ENCODE measurements around the gene HAAO. TPM values are rescaled to one million over a fixed set of nuclear protein-coding genes. Genes with fewer than 3 reads are reported as not detected.

Gene HAAO
- total and polyA plus RNA-seq, 2 of the 13 experiments (the other 11 are each of a cell fraction or from before 2014, with no cell fraction given), result 36.1 to 42.7 TPM

DNA sequence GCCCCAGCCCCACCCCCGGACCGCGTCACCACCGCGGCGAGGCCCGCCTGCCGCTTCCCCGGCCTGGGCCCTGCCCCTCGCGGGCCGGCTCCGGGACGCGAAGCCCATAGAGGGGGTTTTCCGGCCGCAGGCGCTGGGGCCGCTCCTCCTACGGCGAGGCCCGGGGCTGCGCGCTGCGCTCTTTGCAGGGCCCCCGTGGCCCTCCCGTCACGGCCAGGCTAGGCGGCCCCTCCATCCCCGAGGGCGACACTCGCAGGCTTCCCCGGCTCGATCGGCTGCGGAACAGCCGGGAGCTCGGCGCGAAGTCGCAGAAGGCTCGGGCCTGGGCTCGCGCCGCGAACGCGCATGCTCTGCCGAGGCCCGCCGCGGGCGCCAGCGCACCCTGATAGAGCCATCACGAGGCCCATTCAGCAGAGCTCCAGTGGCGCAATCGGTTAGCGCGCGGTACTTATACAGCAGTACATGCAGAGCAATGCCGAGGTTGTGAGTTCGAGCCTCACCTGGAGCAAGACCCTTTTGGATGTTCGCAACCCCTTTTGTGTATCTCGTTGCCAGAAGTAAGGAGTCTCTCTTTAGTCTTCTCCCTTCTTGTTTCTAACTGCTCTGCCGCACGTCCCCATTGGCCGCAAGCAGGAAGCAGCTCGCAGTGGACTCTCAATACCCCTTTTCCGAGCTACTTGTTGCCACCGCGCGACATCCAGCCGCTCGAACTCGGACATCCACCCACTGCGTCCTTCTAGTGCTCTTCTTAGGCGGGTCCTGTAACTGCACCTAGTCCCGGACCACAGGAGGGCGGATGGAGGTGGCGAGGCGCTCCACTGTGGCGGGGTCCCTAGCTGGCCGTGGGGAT, 18.0 kb upstream of the HAAO start (continued):
- TF ChIP-seq, protein P1, sequence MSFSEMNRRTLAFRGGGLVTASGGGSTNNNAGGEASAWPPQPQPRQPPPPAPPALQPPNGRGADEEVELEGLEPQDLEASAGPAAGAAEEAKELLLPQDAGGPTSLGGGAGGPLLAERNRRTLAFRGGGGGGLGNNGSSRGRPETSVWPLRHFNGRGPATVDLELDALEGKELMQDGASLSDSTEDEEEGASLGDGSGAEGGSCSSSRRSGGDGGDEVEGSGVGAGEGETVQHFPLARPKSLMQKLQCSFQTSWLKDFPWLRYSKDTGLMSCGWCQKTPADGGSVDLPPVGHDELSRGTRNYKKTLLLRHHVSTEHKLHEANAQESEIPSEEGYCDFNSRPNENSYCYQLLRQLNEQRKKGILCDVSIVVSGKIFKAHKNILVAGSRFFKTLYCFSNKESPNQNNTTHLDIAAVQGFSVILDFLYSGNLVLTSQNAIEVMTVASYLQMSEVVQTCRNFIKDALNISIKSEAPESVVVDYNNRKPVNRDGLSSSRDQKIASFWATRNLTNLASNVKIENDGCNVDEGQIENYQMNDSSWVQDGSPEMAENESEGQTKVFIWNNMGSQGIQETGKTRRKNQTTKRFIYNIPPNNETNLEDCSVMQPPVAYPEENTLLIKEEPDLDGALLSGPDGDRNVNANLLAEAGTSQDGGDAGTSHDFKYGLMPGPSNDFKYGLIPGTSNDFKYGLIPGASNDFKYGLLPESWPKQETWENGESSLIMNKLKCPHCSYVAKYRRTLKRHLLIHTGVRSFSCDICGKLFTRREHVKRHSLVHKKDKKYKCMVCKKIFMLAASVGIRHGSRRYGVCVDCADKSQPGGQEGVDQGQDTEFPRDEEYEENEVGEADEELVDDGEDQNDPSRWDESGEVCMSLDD (CRISPR knock-in tag; IDR thresholded peaks at IDR 0.05; ENCODE audit: borderline replicate concordance), result no peak; the same call in none of the 2 replicates
- TF ChIP-seq FOXK2 (IDR thresholded peaks at IDR 0.05) (0 out of 2 replicates have a peak, but pooled peaks have one; percentile 35), STAG1 (CRISPR knock-in tag; IDR thresholded peaks at IDR 0.05) (no peak), ZNF337 (CRISPR knock-in tag; IDR thresholded peaks at IDR 0.05; ENCODE audit: borderline replicate concordance, low read depth) (peak; percentile 71; the same call in 1 of the 2 replicates), ZNF790 (CRISPR knock-in tag; IDR thresholded peaks at IDR 0.05; ENCODE audit: borderline replicate concordance) (peak; percentile 86; the same call in 1 of the 2 replicates), ATAD3A (CRISPR knock-in tag; IDR thresholded peaks at IDR 0.05) (no peak), AHR (CRISPR knock-in tag; IDR thresholded peaks at IDR 0.05) (no peak), KDM5A (IDR thresholded peaks at IDR 0.05; ENCODE audit: borderline replicate concordance, low read length) (peak; percentile 28; the same call in 1 of the 2 replicates), MYNN (CRISPR knock-in tag; IDR thresholded peaks at IDR 0.05; ENCODE audit: low read depth) (peak; percentile 47; the same call in 1 of the 2 replicates), U2AF1 (optimal IDR thresholded peaks at IDR 0.05; ENCODE audit: low read depth, low read length) (peak; percentile 77), IKZF1 (IDR thresholded peaks at IDR 0.05) (no peak)
- TF ChIP-seq, protein P2, sequence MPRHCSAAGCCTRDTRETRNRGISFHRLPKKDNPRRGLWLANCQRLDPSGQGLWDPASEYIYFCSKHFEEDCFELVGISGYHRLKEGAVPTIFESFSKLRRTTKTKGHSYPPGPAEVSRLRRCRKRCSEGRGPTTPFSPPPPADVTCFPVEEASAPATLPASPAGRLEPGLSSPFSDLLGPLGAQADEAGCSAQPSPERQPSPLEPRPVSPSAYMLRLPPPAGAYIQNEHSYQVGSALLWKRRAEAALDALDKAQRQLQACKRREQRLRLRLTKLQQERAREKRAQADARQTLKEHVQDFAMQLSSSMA (CRISPR knock-in tag; IDR thresholded peaks at IDR 0.05), result peak; percentile 86; the same call in 1 of the 2 replicates
- TF ChIP-seq, protein P3, sequence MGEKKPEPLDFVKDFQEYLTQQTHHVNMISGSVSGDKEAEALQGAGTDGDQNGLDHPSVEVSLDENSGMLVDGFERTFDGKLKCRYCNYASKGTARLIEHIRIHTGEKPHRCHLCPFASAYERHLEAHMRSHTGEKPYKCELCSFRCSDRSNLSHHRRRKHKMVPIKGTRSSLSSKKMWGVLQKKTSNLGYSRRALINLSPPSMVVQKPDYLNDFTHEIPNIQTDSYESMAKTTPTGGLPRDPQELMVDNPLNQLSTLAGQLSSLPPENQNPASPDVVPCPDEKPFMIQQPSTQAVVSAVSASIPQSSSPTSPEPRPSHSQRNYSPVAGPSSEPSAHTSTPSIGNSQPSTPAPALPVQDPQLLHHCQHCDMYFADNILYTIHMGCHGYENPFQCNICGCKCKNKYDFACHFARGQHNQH (CRISPR knock-in tag; IDR thresholded peaks at IDR 0.05), result peak; percentile 96
- TF ChIP-seq, protein P4, sequence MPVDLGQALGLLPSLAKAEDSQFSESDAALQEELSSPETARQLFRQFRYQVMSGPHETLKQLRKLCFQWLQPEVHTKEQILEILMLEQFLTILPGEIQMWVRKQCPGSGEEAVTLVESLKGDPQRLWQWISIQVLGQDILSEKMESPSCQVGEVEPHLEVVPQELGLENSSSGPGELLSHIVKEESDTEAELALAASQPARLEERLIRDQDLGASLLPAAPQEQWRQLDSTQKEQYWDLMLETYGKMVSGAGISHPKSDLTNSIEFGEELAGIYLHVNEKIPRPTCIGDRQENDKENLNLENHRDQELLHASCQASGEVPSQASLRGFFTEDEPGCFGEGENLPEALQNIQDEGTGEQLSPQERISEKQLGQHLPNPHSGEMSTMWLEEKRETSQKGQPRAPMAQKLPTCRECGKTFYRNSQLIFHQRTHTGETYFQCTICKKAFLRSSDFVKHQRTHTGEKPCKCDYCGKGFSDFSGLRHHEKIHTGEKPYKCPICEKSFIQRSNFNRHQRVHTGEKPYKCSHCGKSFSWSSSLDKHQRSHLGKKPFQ (CRISPR knock-in tag; IDR thresholded peaks at IDR 0.05; ENCODE audit: insufficient replicate concordance), result peak; percentile 91
- TF ChIP-seq, protein P5, sequence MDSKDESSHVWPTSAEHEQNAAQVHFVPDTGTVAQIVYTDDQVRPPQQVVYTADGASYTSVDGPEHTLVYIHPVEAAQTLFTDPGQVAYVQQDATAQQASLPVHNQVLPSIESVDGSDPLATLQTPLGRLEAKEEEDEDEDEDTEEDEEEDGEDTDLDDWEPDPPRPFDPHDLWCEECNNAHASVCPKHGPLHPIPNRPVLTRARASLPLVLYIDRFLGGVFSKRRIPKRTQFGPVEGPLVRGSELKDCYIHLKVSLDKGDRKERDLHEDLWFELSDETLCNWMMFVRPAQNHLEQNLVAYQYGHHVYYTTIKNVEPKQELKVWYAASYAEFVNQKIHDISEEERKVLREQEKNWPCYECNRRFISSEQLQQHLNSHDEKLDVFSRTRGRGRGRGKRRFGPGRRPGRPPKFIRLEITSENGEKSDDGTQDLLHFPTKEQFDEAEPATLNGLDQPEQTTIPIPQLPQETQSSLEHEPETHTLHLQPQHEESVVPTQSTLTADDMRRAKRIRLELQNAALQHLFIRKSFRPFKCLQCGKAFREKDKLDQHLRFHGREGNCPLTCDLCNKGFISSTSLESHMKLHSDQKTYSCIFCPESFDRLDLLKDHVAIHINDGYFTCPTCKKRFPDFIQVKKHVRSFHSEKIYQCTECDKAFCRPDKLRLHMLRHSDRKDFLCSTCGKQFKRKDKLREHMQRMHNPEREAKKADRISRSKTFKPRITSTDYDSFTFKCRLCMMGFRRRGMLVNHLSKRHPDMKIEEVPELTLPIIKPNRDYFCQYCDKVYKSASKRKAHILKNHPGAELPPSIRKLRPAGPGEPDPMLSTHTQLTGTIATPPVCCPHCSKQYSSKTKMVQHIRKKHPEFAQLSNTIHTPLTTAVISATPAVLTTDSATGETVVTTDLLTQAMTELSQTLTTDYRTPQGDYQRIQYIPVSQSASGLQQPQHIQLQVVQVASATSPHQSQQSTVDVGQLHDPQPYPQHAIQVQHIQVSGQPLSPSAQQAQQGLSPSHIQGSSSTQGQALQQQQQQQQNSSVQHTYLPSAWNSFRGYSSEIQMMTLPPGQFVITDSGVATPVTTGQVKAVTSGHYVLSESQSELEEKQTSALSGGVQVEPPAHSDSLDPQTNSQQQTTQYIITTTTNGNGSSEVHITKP (CRISPR knock-in tag; IDR thresholded peaks at IDR 0.05; ENCODE audit: low read depth), result peak; percentile 60; the same call in 1 of the 2 replicates
- TF ChIP-seq, protein P6, sequence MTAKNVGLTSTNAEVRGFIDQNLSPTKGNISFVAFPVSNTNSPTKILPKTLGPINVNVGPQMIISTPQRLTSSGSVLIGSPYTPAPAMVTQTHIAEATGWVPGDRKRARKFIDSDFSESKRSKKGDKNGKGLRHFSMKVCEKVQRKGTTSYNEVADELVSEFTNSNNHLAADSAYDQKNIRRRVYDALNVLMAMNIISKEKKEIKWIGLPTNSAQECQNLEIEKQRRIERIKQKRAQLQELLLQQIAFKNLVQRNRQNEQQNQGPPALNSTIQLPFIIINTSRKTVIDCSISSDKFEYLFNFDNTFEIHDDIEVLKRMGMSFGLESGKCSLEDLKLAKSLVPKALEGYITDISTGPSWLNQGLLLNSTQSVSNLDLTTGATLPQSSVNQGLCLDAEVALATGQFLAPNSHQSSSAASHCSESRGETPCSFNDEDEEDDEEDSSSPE (CRISPR knock-in tag; IDR thresholded peaks at IDR 0.05), result peak; percentile 95
